ENCODE data around the gene COX6A1. TPM values are rescaled to one million over a fixed set of nuclear protein-coding genes. Genes with fewer than 3 reads are reported as not detected.

The COX6A1 gene
- 100 to 1,000 TPM; 356 to 391 (median 373) TPM for total RNA-seq (2021; fragmentation: NEBNext Ultra II Directional; extraction: Animal tissue kit (Norgen Biotek cat#: 25700))
- long read RNA-seq, transcript COX6A1-201 (3 exons, 572 nt) = major isoform, 303 of 307 reads
- long read RNA-seq, partial matches to known transcripts = 3 of 307 reads
- long read RNA-seq, other reads (novel, unspliced or antisense) = 0 of 307 reads

DNA sequence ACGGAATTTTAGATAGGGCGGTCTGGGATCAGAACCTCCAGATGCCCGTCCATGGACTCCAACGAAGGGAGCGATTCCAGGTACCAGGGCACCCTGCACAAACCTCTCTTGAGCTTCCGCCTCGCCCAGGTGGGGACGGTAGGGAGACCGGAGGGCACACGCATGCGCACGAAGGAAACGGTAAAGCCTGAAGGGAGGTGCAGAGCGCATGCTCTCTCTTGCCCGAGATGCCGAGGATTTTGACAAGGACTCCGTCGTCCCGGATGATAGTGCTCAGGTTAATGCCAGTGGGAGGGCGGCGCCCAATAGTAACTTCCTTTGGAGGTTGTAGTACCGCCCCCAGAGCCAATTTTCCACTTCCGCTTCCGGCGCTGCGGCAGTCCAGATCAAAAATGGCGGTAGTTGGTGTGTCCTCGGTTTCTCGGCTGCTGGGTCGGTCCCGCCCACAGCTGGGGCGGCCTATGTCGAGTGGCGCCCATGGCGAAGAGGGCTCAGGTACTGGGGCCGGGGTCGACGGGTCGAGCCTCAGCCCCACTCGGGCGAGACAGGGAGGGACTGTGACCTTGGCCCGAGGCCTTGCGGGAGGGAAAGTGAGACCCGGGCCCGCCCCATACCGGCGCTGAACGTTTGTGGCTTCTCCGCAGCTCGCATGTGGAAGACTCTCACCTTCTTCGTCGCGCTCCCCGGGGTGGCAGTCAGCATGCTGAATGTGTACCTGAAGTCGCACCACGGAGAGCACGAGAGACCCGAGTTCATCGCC is at the start of gene COX6A1:
Gene COX6A1 (plus strand): TSS at position 379 of the 760 bp plus-strand sequence. CDS start 14 bp downstream, at position 393.
- TF ChIP-seq, protein P1, sequence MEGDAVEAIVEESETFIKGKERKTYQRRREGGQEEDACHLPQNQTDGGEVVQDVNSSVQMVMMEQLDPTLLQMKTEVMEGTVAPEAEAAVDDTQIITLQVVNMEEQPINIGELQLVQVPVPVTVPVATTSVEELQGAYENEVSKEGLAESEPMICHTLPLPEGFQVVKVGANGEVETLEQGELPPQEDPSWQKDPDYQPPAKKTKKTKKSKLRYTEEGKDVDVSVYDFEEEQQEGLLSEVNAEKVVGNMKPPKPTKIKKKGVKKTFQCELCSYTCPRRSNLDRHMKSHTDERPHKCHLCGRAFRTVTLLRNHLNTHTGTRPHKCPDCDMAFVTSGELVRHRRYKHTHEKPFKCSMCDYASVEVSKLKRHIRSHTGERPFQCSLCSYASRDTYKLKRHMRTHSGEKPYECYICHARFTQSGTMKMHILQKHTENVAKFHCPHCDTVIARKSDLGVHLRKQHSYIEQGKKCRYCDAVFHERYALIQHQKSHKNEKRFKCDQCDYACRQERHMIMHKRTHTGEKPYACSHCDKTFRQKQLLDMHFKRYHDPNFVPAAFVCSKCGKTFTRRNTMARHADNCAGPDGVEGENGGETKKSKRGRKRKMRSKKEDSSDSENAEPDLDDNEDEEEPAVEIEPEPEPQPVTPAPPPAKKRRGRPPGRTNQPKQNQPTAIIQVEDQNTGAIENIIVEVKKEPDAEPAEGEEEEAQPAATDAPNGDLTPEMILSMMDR (IDR thresholded peaks at IDR 0.05) = peak; percentile 18; the same call in 1 of the 2 replicates
- no peaks in the 10 kb centered on the region for H3K9me3 Mint-ChIP-seq
- 0 out of 2 replicates have a peak, but pooled peaks cover 7% of the 10 kb centered on the region for H3K36me3 Mint-ChIP-seq (ENCODE audit: low read depth)
- DNase-seq = peak; percentile 97
- H3K27me3 Mint-ChIP-seq (ENCODE audit: insufficient read depth) = no peaks in the 10 kb centered on the region; the same call in 1 of the 2 replicates
- peaks cover 20% of the 10 kb centered on the region for H3K4me1 Mint-ChIP-seq (ENCODE audit: low read depth)
- peak within 1 kb of the TSS; percentile 94 for H3K4me3 Mint-ChIP-seq
- H3K27ac Mint-ChIP-seq = peak within 1 kb of the TSS; percentile 74

DNA sequence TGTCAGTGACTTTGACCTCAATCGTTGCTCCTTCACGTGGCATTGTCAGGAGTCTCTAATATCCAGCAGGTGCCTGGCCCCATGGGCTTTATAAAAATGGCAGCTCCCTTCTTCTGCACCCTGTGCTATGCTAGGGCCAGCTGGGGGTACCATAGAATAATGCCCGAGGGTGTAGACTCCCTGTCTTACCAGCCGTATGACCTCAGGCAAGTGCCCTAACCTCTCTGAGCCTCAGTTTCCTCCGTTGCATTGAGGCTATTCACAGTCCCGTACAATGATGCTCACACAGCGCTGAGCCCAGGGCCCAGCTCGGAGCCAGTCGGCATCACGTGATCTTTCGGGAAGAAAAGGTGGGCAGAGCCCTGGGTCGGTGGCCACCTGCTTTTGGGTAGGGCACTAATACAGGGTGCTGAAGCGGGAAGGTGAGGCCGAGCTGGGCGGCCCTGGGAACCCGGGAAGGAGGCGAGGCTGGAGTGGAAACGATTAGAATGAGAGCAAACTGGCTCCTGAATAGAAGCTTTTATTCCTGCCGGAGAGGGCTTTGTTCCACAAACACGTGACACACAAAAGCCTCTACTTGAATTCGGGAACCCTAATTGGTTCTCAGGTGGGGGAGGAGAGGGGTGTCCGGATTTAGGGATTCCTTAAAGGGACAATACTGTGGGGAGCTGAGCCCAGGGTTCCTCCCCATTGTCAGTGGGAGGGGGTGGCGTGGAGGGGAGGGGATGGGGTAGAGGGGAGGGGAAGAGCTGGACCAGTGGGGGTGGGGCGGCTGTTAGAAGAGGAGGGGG is 49.0 kb upstream of the COX6A1 start:
- Mint-ChIP-seq H3K27me3 (ENCODE audit: insufficient read depth) (peaks cover 18% of the 10 kb centered on the region), H3K27ac (no peak overlapping the region), H3K9me3 (no peaks in the 10 kb centered on the region), H3K4me3 (no peak overlapping the region), H3K36me3 (ENCODE audit: low read depth) (no peaks in the 10 kb centered on the region), H3K4me1 (ENCODE audit: low read depth) (no peaks in the 10 kb centered on the region)
- TF ChIP-seq, protein P1 (IDR thresholded peaks at IDR 0.05) = no peak
- DNase-seq = no peak

DNA sequence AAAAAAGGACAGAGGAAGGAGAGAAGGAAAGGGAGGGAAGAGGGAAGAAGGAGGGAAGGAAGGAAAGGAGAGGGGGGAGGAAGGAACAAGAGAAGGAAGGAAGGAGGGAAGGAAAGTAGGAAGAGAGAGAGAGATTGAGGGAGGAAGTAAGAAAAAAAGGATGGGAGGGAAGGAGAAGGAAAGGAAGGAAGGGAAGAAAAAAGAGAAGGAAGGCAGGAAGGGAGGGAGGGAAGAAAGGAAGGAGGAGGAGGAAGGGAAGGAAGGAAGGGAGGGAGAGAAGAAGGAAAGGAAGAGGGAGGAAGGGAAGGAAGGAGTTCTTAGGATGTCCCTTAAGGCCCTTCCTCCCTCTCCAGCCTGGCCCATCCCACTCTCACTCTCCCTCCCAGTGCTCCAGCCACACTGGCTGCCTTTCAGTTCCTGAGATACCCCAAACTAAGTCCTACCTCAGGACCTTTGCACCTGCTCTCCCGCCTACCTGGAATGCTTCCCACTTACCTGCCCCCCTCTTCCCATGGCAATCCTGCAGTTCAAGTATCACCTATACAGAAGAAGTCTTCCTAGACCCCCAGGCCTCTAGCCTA is 47.3 kb upstream of the COX6A1 start:
- no peaks in the 10 kb centered on the region for H3K9me3 Mint-ChIP-seq
- DNase-seq = no peak
- no peak overlapping the region for H3K27ac Mint-ChIP-seq
- no peak overlapping the region for H3K4me3 Mint-ChIP-seq
- H3K27me3 Mint-ChIP-seq (ENCODE audit: insufficient read depth) = peaks cover 26% of the 10 kb centered on the region
- no peaks in the 10 kb centered on the region for H3K4me1 Mint-ChIP-seq (ENCODE audit: low read depth)
- TF ChIP-seq, protein P1 (IDR thresholded peaks at IDR 0.05) = no peak
- H3K36me3 Mint-ChIP-seq (ENCODE audit: low read depth) = no peaks in the 10 kb centered on the region

DNA sequence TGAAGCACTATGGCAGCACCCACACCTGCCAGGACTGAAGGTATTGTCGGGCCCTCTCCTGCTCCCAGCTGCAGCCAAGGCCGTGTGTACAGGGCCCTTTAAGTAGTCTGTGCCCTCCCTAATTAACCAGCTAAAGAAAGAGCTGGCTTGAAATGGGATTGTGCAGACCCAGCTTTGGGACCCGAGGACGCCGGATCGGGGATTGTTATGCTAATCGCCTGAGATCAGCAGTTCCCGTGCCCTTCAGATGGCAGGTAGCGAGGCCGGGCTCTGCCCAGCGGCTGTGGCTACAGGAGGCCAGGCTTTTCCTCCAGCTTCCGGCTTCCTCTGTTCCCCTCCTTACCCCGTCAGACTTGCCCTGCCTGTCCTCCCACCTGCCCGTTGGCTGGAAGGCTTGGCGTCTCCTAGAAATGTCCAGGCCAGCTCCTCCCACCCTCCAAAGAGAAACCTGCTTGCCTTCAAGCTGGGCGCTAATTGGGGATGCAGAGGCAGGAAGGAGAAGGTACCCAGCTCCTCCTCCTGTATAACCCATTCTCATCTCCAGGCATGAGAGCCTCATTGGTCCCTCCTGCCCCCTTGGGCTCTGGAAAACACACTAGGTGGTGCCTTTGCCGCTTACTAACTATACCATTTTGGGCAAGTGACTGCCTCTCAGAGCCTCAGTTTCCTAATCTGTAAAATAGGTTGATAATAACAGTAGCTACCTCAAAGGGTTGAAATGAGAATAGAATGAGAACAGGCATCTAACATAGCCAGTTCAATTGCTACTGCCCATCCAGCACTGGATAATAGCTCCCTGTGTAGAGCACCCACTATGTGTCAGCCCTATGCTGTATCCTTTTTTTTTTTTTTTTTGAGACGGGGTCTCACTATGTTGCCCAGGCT is 43.2 kb upstream of the COX6A1 start:
- Mint-ChIP-seq H3K9me3 (no peaks in the 10 kb centered on the region), H3K27me3 (ENCODE audit: insufficient read depth) (peaks cover 26% of the 10 kb centered on the region), H3K4me1 (ENCODE audit: low read depth) (peaks cover 6% of the 10 kb centered on the region), H3K4me3 (peak overlapping the region; percentile 45), H3K36me3 (ENCODE audit: low read depth) (0 out of 2 replicates have a peak, but pooled peaks cover 1% of the 10 kb centered on the region), H3K27ac (no peak overlapping the region)
- TF ChIP-seq, protein P1 (IDR thresholded peaks at IDR 0.05) = no peak
- no peak for DNase-seq

Measured in HFFc6 (cell line).